ENCODE measurements around the gene HOXB5.

HOXB5 gene

GRCh38 chr17:48562934-48563333 lies 30.6 kb downstream of the HOXB5 start:
- Histone ChIP-seq H3K4me2 (ENCODE audit: low read length) (peak overlapping the region; percentile 60), H3K27ac (ENCODE audit: low read length) (peak overlapping the region; percentile 10; the same call in 1 of the 2 replicates), H3K36me3 (replicated peaks; ENCODE audit: low read depth, low read length) (peaks cover 25% of the 10 kb centered on the region), H2AFZ (ENCODE audit: low read depth, low read length) (no peak overlapping the region), H4K20me1 (ENCODE audit: insufficient read depth, low read length) (no peaks in the 10 kb centered on the region), H3K9me3 (ENCODE audit: insufficient read depth, low read length) (no peaks in the 10 kb centered on the region), H3K4me1 (ENCODE audit: low read length) (peaks cover 37% of the 10 kb centered on the region), H3K9ac (ENCODE audit: low read length) (peak overlapping the region; percentile 63), H3K79me2 (ENCODE audit: low read length) (peaks cover 35% of the 10 kb centered on the region), H3K27me3 (ENCODE audit: low read depth, low read length) (no peaks in the 10 kb centered on the region), H3K4me3 (ENCODE audit: low read length) (peak overlapping the region; percentile 71)
- no peak for TF ChIP-seq EZH2phosphoT487 (IDR thresholded peaks at IDR 0.05; ENCODE audit: low read depth)
- TF ChIP-seq CTCF (IDR thresholded peaks at IDR 0.05; ENCODE audit: low read depth, low read length): no peak

- no peaks in the 10 kb centered on the region for H4K20me1 ChIP-seq (ENCODE audit: insufficient read depth, low read length)
- peaks cover 34% of the 10 kb centered on the region for H3K79me2 ChIP-seq (ENCODE audit: low read length)
- H3K27me3 ChIP-seq (ENCODE audit: low read depth, low read length): no peaks in the 10 kb centered on the region
- peaks cover 25% of the 10 kb centered on the region for H3K36me3 ChIP-seq (replicated peaks; ENCODE audit: low read depth, low read length)
- H3K27ac ChIP-seq (ENCODE audit: low read length): peak overlapping the region; percentile 10; the same call in 1 of the 2 replicates
- peak overlapping the region; percentile 63 for H3K9ac ChIP-seq (ENCODE audit: low read length)
- no peak overlapping the region for H2AFZ ChIP-seq (ENCODE audit: low read depth, low read length)
- TF ChIP-seq CTCF (IDR thresholded peaks at IDR 0.05; ENCODE audit: low read depth, low read length): no peak
- TF ChIP-seq EZH2phosphoT487 (IDR thresholded peaks at IDR 0.05; ENCODE audit: low read depth): no peak
- peak overlapping the region; percentile 60 for H3K4me2 ChIP-seq (ENCODE audit: low read length)
- H3K9me3 ChIP-seq (ENCODE audit: insufficient read depth, low read length): no peaks in the 10 kb centered on the region
- H3K4me1 ChIP-seq (ENCODE audit: low read length): peaks cover 37% of the 10 kb centered on the region
- peak overlapping the region; percentile 71 for H3K4me3 ChIP-seq (ENCODE audit: low read length)
These were observed 31.4 kb downstream of the HOXB5 start for GRCh38 chr17:48561884-48562810.

GRCh38 chr17:48559840-48560817 lies 33.5 kb downstream of the HOXB5 start:
- H3K27ac ChIP-seq (ENCODE audit: low read length): no peak overlapping the region
- peaks cover 17% of the 10 kb centered on the region for H3K36me3 ChIP-seq (replicated peaks; ENCODE audit: low read depth, low read length)
- H3K79me2 ChIP-seq (ENCODE audit: low read length): peaks cover 36% of the 10 kb centered on the region
- H3K4me3 ChIP-seq (ENCODE audit: low read length): no peak overlapping the region
- H4K20me1 ChIP-seq (ENCODE audit: insufficient read depth, low read length): no peaks in the 10 kb centered on the region
- H3K9ac ChIP-seq (ENCODE audit: low read length): no peak overlapping the region
- no peaks in the 10 kb centered on the region for H3K27me3 ChIP-seq (ENCODE audit: low read depth, low read length)
- H2AFZ ChIP-seq (ENCODE audit: low read depth, low read length): no peak overlapping the region
- H3K4me1 ChIP-seq (ENCODE audit: low read length): peaks cover 48% of the 10 kb centered on the region
- H3K4me2 ChIP-seq (ENCODE audit: low read length): no peak overlapping the region
- H3K9me3 ChIP-seq (ENCODE audit: insufficient read depth, low read length): no peaks in the 10 kb centered on the region
- TF ChIP-seq CTCF (IDR thresholded peaks at IDR 0.05; ENCODE audit: low read depth, low read length) (no peak), EZH2phosphoT487 (IDR thresholded peaks at IDR 0.05; ENCODE audit: low read depth) (no peak)
